ENCODE measurements around the gene EEF1E1. TPM values are rescaled to one million over a fixed set of nuclear protein-coding genes. Genes with fewer than 3 reads are reported as not detected.

The EEF1E1 gene
- 7.8 TPM for total RNA-seq

- Histone ChIP-seq H3K4me1 (ENCODE audit: control insufficient read depth in 3 of 3, insufficient read depth in 3 of 3, low read length in 3 of 3) (peaks cover 7 to 8% (median 7%) of the 10 kb centered on the region in 3 donors), H3K27me3 (ENCODE audit: control insufficient read depth in 3 of 3, insufficient read depth in 3 of 3, low read length in 3 of 3) (peaks cover 0 to 2% (median 0%) of the 10 kb centered on the region in 3 donors), H3K9me3 (ENCODE audit: control insufficient read depth in 3 of 3, low read length in 3 of 3) (no peaks in the 10 kb centered on the region), H3K4me3 (ENCODE audit: low read length in 3 of 3) (peak within 1 kb of the TSS; percentile 77 to 96 (median 80)), H3K36me3 (ENCODE audit: control insufficient read depth in 3 of 3, insufficient read depth in 3 of 3, low read length in 3 of 3) (no peaks in the 10 kb centered on the region), H3K9ac (ENCODE audit: low read depth in 1 of 3, low read length in 3 of 3) (peak within 1 kb of the TSS; percentile 73 to 83 (median 78)), H3K27ac (ENCODE audit: low read depth, low read length) (no peak within 1 kb of the TSS)
Observed at GRCh38 chr6:8102122-8102958, at the start of gene EEF1E1. EEF1E1 (minus strand) TSS chr6:8102548; CDS start chr6:8102521, 27 bp downstream.

GRCh38 chr6:8149350-8149749 is 47.0 kb upstream of the EEF1E1 start:
- Histone ChIP-seq H3K4me1 (ENCODE audit: control insufficient read depth in 3 of 3, insufficient read depth in 3 of 3, low read length in 3 of 3) (no peaks in the 10 kb centered on the region), H3K4me3 (ENCODE audit: low read length in 3 of 3) (no peak overlapping the region), H3K36me3 (ENCODE audit: control insufficient read depth in 3 of 3, insufficient read depth in 3 of 3, low read length in 3 of 3) (no peaks in the 10 kb centered on the region)

GRCh38 chr6:8143945-8144344 is 41.6 kb upstream of the EEF1E1 start:
- Histone ChIP-seq H3K27ac (ENCODE audit: low read depth, low read length) (no peak overlapping the region), H3K36me3 (ENCODE audit: control insufficient read depth in 3 of 3, insufficient read depth in 3 of 3, low read length in 3 of 3) (no peaks in the 10 kb centered on the region), H3K27me3 (ENCODE audit: control insufficient read depth in 3 of 3, insufficient read depth in 3 of 3, low read length in 3 of 3) (no peaks in the 10 kb centered on the region), H3K4me3 (ENCODE audit: low read length in 3 of 3) (no peak overlapping the region), H3K9ac (ENCODE audit: low read depth in 1 of 3, low read length in 3 of 3) (no peak overlapping the region), H3K4me1 (ENCODE audit: control insufficient read depth in 3 of 3, insufficient read depth in 3 of 3, low read length in 3 of 3) (no peaks in the 10 kb centered on the region), H3K9me3 (ENCODE audit: control insufficient read depth in 3 of 3, low read length in 3 of 3) (no peaks in the 10 kb centered on the region)

More at GRCh38 chr6:8149350-8149749, 47.0 kb upstream of the EEF1E1 start:
- no peaks in the 10 kb centered on the region for H3K9me3 ChIP-seq (ENCODE audit: control insufficient read depth in 3 of 3, low read length in 3 of 3)
- no peaks in the 10 kb centered on the region for H3K27me3 ChIP-seq (ENCODE audit: control insufficient read depth in 3 of 3, insufficient read depth in 3 of 3, low read length in 3 of 3)
- no peak overlapping the region for H3K27ac ChIP-seq (ENCODE audit: low read depth, low read length)
- no peak overlapping the region for H3K9ac ChIP-seq (ENCODE audit: low read depth in 1 of 3, low read length in 3 of 3)

DNA sequence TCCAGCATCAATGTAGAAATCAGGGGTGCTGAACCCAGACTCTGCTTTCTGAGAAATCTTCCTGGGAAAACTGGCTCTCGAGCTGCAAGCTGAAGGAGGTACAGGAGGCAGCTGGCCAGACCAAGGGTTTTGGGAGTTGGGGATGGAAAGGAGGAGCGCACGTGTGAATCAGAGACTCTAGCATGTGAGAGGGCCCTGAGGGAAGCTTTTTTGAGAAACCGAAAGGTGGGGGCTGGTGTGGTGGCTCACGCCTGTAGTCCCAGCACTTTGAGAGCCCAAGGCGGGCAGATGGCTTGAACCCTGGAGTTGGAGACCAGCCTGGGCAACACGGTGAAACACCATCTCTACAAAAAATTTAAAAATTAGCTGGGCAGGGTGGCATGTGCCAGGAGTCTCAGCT is 37.1 kb upstream of the EEF1E1 start:
- H3K27me3 ChIP-seq (ENCODE audit: control insufficient read depth in 3 of 3, insufficient read depth in 3 of 3, low read length in 3 of 3) = no peaks in the 10 kb centered on the region
- H3K27ac ChIP-seq (ENCODE audit: low read depth, low read length) = no peak overlapping the region
- no peak overlapping the region for H3K4me3 ChIP-seq (ENCODE audit: low read length in 3 of 3)
- H3K36me3 ChIP-seq (ENCODE audit: control insufficient read depth in 3 of 3, insufficient read depth in 3 of 3, low read length in 3 of 3) = no peaks in the 10 kb centered on the region
- H3K4me1 ChIP-seq (ENCODE audit: control insufficient read depth in 3 of 3, insufficient read depth in 3 of 3, low read length in 3 of 3) = no peaks in the 10 kb centered on the region
- no peak overlapping the region for H3K9ac ChIP-seq (ENCODE audit: low read depth in 1 of 3, low read length in 3 of 3)
- H3K9me3 ChIP-seq (ENCODE audit: control insufficient read depth in 3 of 3, low read length in 3 of 3) = no peaks in the 10 kb centered on the region

DNA sequence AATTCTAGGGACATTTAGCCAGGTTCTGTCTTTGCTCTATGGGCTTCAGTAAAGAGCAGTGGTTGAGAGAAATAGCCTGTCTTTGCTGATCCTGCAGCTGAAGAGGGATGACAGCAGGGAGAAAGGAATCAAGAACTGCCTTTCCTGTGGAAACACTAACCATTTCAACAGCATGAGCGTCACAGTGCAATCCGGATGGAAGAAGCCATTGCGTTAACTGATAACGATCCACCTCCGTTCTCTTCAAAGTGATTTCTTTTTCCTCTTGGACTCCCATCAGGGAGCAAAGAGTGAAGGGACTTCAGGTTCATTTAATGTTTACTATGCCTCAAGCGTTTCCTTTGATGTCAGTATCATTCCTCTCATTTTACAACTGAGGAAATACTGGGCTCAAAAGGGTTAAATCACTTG is 35.2 kb upstream of the EEF1E1 start:
- no peaks in the 10 kb centered on the region for H3K36me3 ChIP-seq (ENCODE audit: control insufficient read depth in 3 of 3, insufficient read depth in 3 of 3, low read length in 3 of 3)
- no peak overlapping the region for H3K9ac ChIP-seq (ENCODE audit: low read depth in 1 of 3, low read length in 3 of 3)
- no peaks in the 10 kb centered on the region for H3K9me3 ChIP-seq (ENCODE audit: control insufficient read depth in 3 of 3, low read length in 3 of 3)
- no peaks in the 10 kb centered on the region for H3K27me3 ChIP-seq (ENCODE audit: control insufficient read depth in 3 of 3, insufficient read depth in 3 of 3, low read length in 3 of 3)
- no peak overlapping the region for H3K27ac ChIP-seq (ENCODE audit: low read depth, low read length)
- no peak overlapping the region for H3K4me3 ChIP-seq (ENCODE audit: low read length in 3 of 3)
- H3K4me1 ChIP-seq (ENCODE audit: control insufficient read depth in 3 of 3, insufficient read depth in 3 of 3, low read length in 3 of 3) = no peaks in the 10 kb centered on the region

DNA sequence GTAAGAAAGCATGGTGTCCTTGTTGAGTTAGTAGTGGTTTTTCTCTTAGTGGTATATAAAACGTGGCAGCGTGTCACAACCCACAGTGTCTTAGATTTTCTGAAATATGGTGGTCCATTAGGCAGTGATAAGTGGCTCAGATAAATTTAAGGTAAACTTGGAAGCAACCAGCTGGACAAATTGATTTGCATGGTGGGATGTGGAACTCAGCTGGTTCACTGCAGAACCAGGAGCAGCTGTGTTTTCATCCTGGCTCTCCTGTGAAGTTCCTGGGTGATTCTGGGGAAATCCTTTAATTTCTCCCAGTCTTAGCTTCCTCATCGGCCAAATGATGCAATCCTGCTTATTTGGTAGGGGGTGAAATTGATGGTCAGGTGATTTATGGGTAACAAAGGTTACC is 32.9 kb upstream of the EEF1E1 start:
- H3K27me3 ChIP-seq (ENCODE audit: control insufficient read depth in 3 of 3, insufficient read depth in 3 of 3, low read length in 3 of 3) = peaks cover 0 to 5% (median 0%) of the 10 kb centered on the region in 3 donors
- H3K9ac ChIP-seq (ENCODE audit: low read depth in 1 of 3, low read length in 3 of 3) = no peak overlapping the region
- H3K9me3 ChIP-seq (ENCODE audit: control insufficient read depth in 3 of 3, low read length in 3 of 3) = no peaks in the 10 kb centered on the region
- H3K4me3 ChIP-seq (ENCODE audit: low read length in 3 of 3) = no peak overlapping the region
- no peaks in the 10 kb centered on the region for H3K4me1 ChIP-seq (ENCODE audit: control insufficient read depth in 3 of 3, insufficient read depth in 3 of 3, low read length in 3 of 3)
- no peak overlapping the region for H3K27ac ChIP-seq (ENCODE audit: low read depth, low read length)
- no peaks in the 10 kb centered on the region for H3K36me3 ChIP-seq (ENCODE audit: control insufficient read depth in 3 of 3, insufficient read depth in 3 of 3, low read length in 3 of 3)

DNA sequence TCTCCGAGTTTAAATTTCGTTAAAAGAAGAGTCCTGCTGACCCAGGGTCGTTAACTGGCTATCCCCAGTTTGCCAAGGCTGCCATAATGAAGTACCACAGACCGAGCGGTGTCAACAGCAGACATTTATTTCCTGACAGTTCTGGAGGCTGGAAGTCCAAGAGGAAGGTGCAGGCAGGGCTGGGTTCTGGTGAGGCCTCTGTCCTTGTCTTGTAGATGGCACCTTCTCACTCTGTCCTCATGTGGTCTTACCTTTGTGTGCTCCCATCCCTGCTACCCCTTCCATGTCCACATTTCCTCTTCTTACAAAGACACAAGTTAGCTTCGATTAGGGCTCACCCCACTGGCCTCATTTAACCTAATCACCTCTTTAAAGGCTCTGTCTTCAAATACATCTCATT is 29.8 kb upstream of the EEF1E1 start:
- no peak overlapping the region for H3K4me3 ChIP-seq (ENCODE audit: low read length in 3 of 3)
- H3K27me3 ChIP-seq (ENCODE audit: control insufficient read depth in 3 of 3, insufficient read depth in 3 of 3, low read length in 3 of 3) = peaks cover 0 to 5% (median 5%) of the 10 kb centered on the region in 3 donors
- H3K9ac ChIP-seq (ENCODE audit: low read depth in 1 of 3, low read length in 3 of 3) = no peak overlapping the region
- no peaks in the 10 kb centered on the region for H3K9me3 ChIP-seq (ENCODE audit: control insufficient read depth in 3 of 3, low read length in 3 of 3)
- no peaks in the 10 kb centered on the region for H3K4me1 ChIP-seq (ENCODE audit: control insufficient read depth in 3 of 3, insufficient read depth in 3 of 3, low read length in 3 of 3)
- H3K36me3 ChIP-seq (ENCODE audit: control insufficient read depth in 3 of 3, insufficient read depth in 3 of 3, low read length in 3 of 3) = no peaks in the 10 kb centered on the region
- H3K27ac ChIP-seq (ENCODE audit: low read depth, low read length) = no peak overlapping the region

- no peaks in the 10 kb centered on the region for H3K4me1 ChIP-seq (ENCODE audit: control insufficient read depth in 3 of 3, insufficient read depth in 3 of 3, low read length in 3 of 3)
- peaks cover 0 to 5% (median 5%) of the 10 kb centered on the region in 3 donors for H3K27me3 ChIP-seq (ENCODE audit: control insufficient read depth in 3 of 3, insufficient read depth in 3 of 3, low read length in 3 of 3)
- no peak overlapping the region for H3K27ac ChIP-seq (ENCODE audit: low read depth, low read length)
- no peak overlapping the region for H3K4me3 ChIP-seq (ENCODE audit: low read length in 3 of 3)
- H3K9ac ChIP-seq (ENCODE audit: low read depth in 1 of 3, low read length in 3 of 3) = no peak overlapping the region
- H3K36me3 ChIP-seq (ENCODE audit: control insufficient read depth in 3 of 3, insufficient read depth in 3 of 3, low read length in 3 of 3) = no peaks in the 10 kb centered on the region
- no peaks in the 10 kb centered on the region for H3K9me3 ChIP-seq (ENCODE audit: control insufficient read depth in 3 of 3, low read length in 3 of 3)
Observed at GRCh38 chr6:8131265-8131897, 29.0 kb upstream of the EEF1E1 start.

- H3K9ac ChIP-seq (ENCODE audit: low read depth in 1 of 3, low read length in 3 of 3) = no peak overlapping the region
- H3K27ac ChIP-seq (ENCODE audit: low read depth, low read length) = no peak overlapping the region
- H3K9me3 ChIP-seq (ENCODE audit: control insufficient read depth in 3 of 3, low read length in 3 of 3) = no peaks in the 10 kb centered on the region
- no peak overlapping the region for H3K4me3 ChIP-seq (ENCODE audit: low read length in 3 of 3)
- H3K4me1 ChIP-seq (ENCODE audit: control insufficient read depth in 3 of 3, insufficient read depth in 3 of 3, low read length in 3 of 3) = no peaks in the 10 kb centered on the region
- peaks cover 0 to 5% (median 5%) of the 10 kb centered on the region in 3 donors for H3K27me3 ChIP-seq (ENCODE audit: control insufficient read depth in 3 of 3, insufficient read depth in 3 of 3, low read length in 3 of 3)
- no peaks in the 10 kb centered on the region for H3K36me3 ChIP-seq (ENCODE audit: control insufficient read depth in 3 of 3, insufficient read depth in 3 of 3, low read length in 3 of 3)
Observed at GRCh38 chr6:8130399-8130798, 28.1 kb upstream of the EEF1E1 start.

DNA sequence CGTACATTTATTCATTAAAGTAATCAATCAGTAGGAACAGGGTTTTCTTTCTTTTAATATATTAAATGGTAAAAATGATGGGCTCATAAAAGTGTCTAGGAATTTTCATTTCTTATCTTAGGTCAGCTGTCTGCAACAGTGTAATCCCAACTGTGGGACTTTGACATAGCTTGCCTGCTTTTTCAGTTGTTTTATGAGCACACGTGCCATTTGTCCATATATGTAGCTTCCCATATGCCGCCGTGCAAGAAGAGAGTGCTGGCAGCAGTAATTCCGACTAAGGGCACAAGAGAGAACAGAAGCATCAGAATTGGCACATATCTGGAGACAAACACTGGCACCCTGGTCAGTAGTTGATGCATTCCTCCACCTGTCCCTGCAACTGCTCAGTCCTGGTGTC is 20.9 kb upstream of the EEF1E1 start:
- Histone ChIP-seq H3K36me3 (ENCODE audit: control insufficient read depth in 3 of 3, insufficient read depth in 3 of 3, low read length in 3 of 3) (no peaks in the 10 kb centered on the region), H3K4me3 (ENCODE audit: low read length in 3 of 3) (no peak overlapping the region), H3K4me1 (ENCODE audit: control insufficient read depth in 3 of 3, insufficient read depth in 3 of 3, low read length in 3 of 3) (no peaks in the 10 kb centered on the region), H3K9me3 (ENCODE audit: control insufficient read depth in 3 of 3, low read length in 3 of 3) (no peaks in the 10 kb centered on the region), H3K27ac (ENCODE audit: low read depth, low read length) (no peak overlapping the region), H3K27me3 (ENCODE audit: control insufficient read depth in 3 of 3, insufficient read depth in 3 of 3, low read length in 3 of 3) (no peaks in the 10 kb centered on the region), H3K9ac (ENCODE audit: low read depth in 1 of 3, low read length in 3 of 3) (no peak overlapping the region)
